GM12878 (cell line): ENCODE data around the gene IL1R2. TPM values are rescaled to one million over a fixed set of nuclear protein-coding genes. Genes with fewer than 3 reads are reported as not detected.

Source experiments
- ATAC-seq: fragments of 200-7000 bp; cut with Tn5 transposase; 3 replicates; pipeline ENCODE4 v1.9.1; 2020; ENCODE audit warnings: mild to moderate bottlenecking, moderate library complexity
- BruUV-seq: library from RNA; stranded (reverse); fragments of 400-500 nt; replicated peaks from 2 replicates; lab custom pipeline; 2021; lab: Mats Ljungman, UMichigan
- CTCF ChIA-PET: fragments of 300-600 bp; sonication (Branson Sonifier 250); formaldehyde crosslinking; extraction: SDS; loops from one replicate; lab custom pipeline; 2021; ENCODE audit warnings: inconsistent platforms; lab: Yijun Ruan, JAX
- POLR2A ChIA-PET: fragments of 350-600 bp; formaldehyde crosslinking; extraction: SDS; loops from one replicate; lab custom pipeline; 2021; ENCODE audit warnings: inconsistent platforms; lab: Charles Lee
- RAD21 ChIA-PET: fragments of 300-600 bp; sonication (Branson Sonifier 250); formaldehyde crosslinking; loops from one replicate; lab custom pipeline; 2023; ENCODE audit warnings: antibody characterized with exemption; ENCODE audit not compliant: unreplicated experiment; lab: Charles Lee
- SMC1A ChIA-PET: fragments of 300-600 bp; sonication (Branson Sonifier 250); formaldehyde crosslinking; loops from one replicate; lab custom pipeline; 2023; ENCODE audit not compliant: unreplicated experiment, uncharacterized antibody; lab: Charles Lee
- DNase-seq: peaks from one replicate; pipeline ENCODE4 v3.0.0-alpha.2; 2011; ENCODE audit warnings: low read depth, low spot score
- FAIRE-seq: peaks from 3 replicates; lab custom pipeline; 2011; peaks lifted over from hg19 to GRCh38; lab: Jason Lieb, UNC
- H2AFZ ChIP-seq: 2 replicates; pipeline ENCODE4 v1.6.0; 2011; ENCODE audit warnings: low read depth, low read length, control low read depth; ENCODE audit not compliant: control insufficient read depth
- H3K27ac ChIP-seq: 2 replicates; pipeline ENCODE4 v1.5.1; 2011; ENCODE audit warnings: control low read depth; ENCODE audit not compliant: control insufficient read depth, insufficient read depth
- H3K27me3 ChIP-seq, 2 experiments: replicated peaks in 1 of 2; 2 replicates each; pipeline versions ENCODE4 v1.6.0 to v1.6.1; 2011; ENCODE audit warnings: low read length in 1 of 2; ENCODE audit not compliant: control insufficient read depth in 2 of 2, insufficient read depth in 2 of 2
- H3K36me3 ChIP-seq, 2 experiments: 2 replicates each; pipeline ENCODE4 v1.5.1; 2011; ENCODE audit warnings: low read length in 1 of 2; ENCODE audit not compliant: control insufficient read depth in 2 of 2, insufficient read depth in 2 of 2
- H3K4me1 ChIP-seq: 2 replicates; pipeline ENCODE4 v1.6.1; 2011; ENCODE audit warnings: mild to moderate bottlenecking, low read length, moderate library complexity, mixed read lengths; ENCODE audit not compliant: control insufficient read depth, insufficient read depth
- H3K4me2 ChIP-seq: 2 replicates; pipeline ENCODE4 v1.6.0; 2011; ENCODE audit warnings: control low read depth; ENCODE audit not compliant: control insufficient read depth, insufficient read depth
- H3K4me3 ChIP-seq: fragments of 200-600 bp; sonication (generic); 2 replicates; pipeline ENCODE4 v1.5.1; 2016
- H3K79me2 ChIP-seq: 2 replicates; pipeline ENCODE4 v1.6.0; 2011; ENCODE audit warnings: low read length; ENCODE audit not compliant: control insufficient read depth, insufficient read depth
- H3K9ac ChIP-seq: 2 replicates; pipeline ENCODE4 v1.8.0; 2011; ENCODE audit warnings: low read length, control low read depth, mixed read lengths; ENCODE audit not compliant: control insufficient read depth, insufficient read depth
- H3K9me3 ChIP-seq: replicated peaks from 3 replicates; pipeline ENCODE4 v1.5.1; 2011; ENCODE audit warnings: mild to moderate bottlenecking, low read length; ENCODE audit not compliant: control insufficient read depth, insufficient read depth
- H4K20me1 ChIP-seq: 2 replicates; pipeline ENCODE4 v1.6.0; 2011; ENCODE audit not compliant: control insufficient read depth, insufficient read depth
- BCL11A ChIP-seq: IDR thresholded peaks from 2 replicates; pipeline ENCODE4 v1.6.1; 2011; ENCODE audit warnings: low read depth, low read length
- CEBPB ChIP-seq, 2 experiments: fragments of 150-350 bp in 1 of 2; IDR thresholded peaks; 2 replicates each; pipeline ENCODE4 v1.6.1; 2012 to 2014; ENCODE audit warnings: low read depth in 2 of 2, low read length in 2 of 2, borderline replicate concordance in 1 of 2, inconsistent platforms in 1 of 2
- CREB1 ChIP-seq: IDR thresholded peaks from 2 replicates; pipeline ENCODE4 v1.6.1; 2012; ENCODE audit warnings: low read depth, mild to moderate bottlenecking, inconsistent platforms
- EP300 ChIP-seq, 2 experiments: fragments of 150-350 bp in 1 of 2; IDR thresholded peaks; 2 replicates each; pipeline ENCODE4 v1.6.1; 2011 to 2012; ENCODE audit warnings: low read depth in 2 of 2, low read length in 2 of 2, borderline replicate concordance in 1 of 2, improper control_type of control experiment in 1 of 2, inconsistent platforms in 1 of 2; ENCODE audit not compliant: control insufficient read depth in 1 of 2
- NFYA ChIP-seq: IDR thresholded peaks from 2 replicates; pipeline ENCODE4 v1.6.1; 2011; ENCODE audit warnings: low read depth, mild to moderate bottlenecking, low read length, improper control_type of control experiment, borderline replicate concordance
- RBBP5 ChIP-seq: fragments of 200-600 bp; sonication (generic); conservative IDR thresholded peaks from 2 replicates; pipeline ENCODE4 v1.6.1; 2016
- SMARCA5 ChIP-seq: fragments of 450-650 bp; IDR thresholded peaks from 2 replicates; pipeline ENCODE4 v1.6.1; 2017; ENCODE audit warnings: mild to moderate bottlenecking
- SREBF1 ChIP-seq: IDR thresholded peaks from 2 replicates; pipeline ENCODE4 v1.6.1; 2012; ENCODE audit warnings: mild to moderate bottlenecking, low read length
- STAT3 ChIP-seq: IDR thresholded peaks from 2 replicates; pipeline ENCODE4 v1.6.1; 2011; ENCODE audit warnings: low read depth, low read length, improper control_type of control experiment
- WGBS: methylation state at CpG from one replicate; pipeline ENCODE4 v1.1.6; 2016; ENCODE audit warnings: low lambda C conversion rate; ENCODE audit not compliant: insufficient replicate concordance, insufficient coverage; ENCODE audit errors: missing lambda C conversion rate; 5-methylcytosine and 5-hydroxymethylcytosine counted together
- in situ Hi-C: fragments of 300-500 bp; cut with MboI; formaldehyde crosslinking; loops from 9 replicates; pipeline ENCODE4 v1.14.3; 2018; ENCODE audit warnings: mixed read lengths
- intact Hi-C: fragments of 100-400 bp; cut with micrococcal nuclease; formaldehyde crosslinking; loops from one replicate; pipeline ENCODE4 v1.14.2; 2022; ENCODE audit not compliant: unreplicated experiment
- polyA plus RNA-seq, 11 experiments: library from polyadenylated mRNA; depleted of rRNA in 4 of 11; unstranded in 6 of 11; stranded (reverse) in 5 of 11; fragments of >200 nt; fragmentation: Nextera tagmentation in 4 of 11; fragmentation: Illumina TruSeq in 1 of 11; extraction: Ambion mirVana in 4 of 11; extraction: Trizol in 1 of 11; gene quantifications; 1 replicate in 1 of 11; 2 replicates in 10 of 11; pipeline versions ENCODE4 v1.2.1 to v1.2.3, GENCODE V29; 2011 to 2016; ENCODE audit warnings: inconsistent platforms in 2 of 11, missing spikeins in 2 of 11, low read depth in 1 of 11
- total RNA-seq, 4 experiments: library from RNA; depleted of rRNA in 3 of 4; stranded (reverse); fragments of >200 nt in 3 of 4; fragmentation: Illumina TruSeq in 1 of 4; extraction: Trizol in 1 of 4; gene quantifications; 2 replicates each; pipeline versions ENCODE4 v1.2.1 to v1.2.3, GENCODE V29; 2013 to 2021
- TF ChIP-seq, protein P1 (sequence below): fragments of 450-650 bp; IDR thresholded peaks from 2 replicates; pipeline ENCODE4 v1.6.1; 2017; ENCODE audit warnings: mild to moderate bottlenecking, moderate library complexity
- TF ChIP-seq, protein P2 (sequence below), 3 experiments: IDR thresholded peaks in 2 of 3; conservative IDR thresholded peaks in 1 of 3; 2 replicates each; pipeline ENCODE4 v1.5.1; 2011; ENCODE audit warnings: low read depth in 3 of 3, low read length in 3 of 3, mild to moderate bottlenecking in 3 of 3, control low read depth in 2 of 3, moderate library complexity in 2 of 3, inconsistent platforms in 1 of 3, mixed read lengths in 1 of 3; ENCODE audit not compliant: control insufficient read depth in 2 of 3, insufficient read depth in 1 of 3; ENCODE audit errors: extremely low read depth in 1 of 3
- TF ChIP-seq, protein P3 (sequence below): IDR thresholded peaks from 2 replicates; pipeline ENCODE4 v1.6.1; 2012; ENCODE audit warnings: low read depth, low read length, improper control_type of control experiment

Gene IL1R2
- total and polyA plus RNA-seq, 10 of the 15 experiments (the other 5 are each of a cell fraction or from before 2014, with no cell fraction given), result 0.44 to 6.4 (median 0.62) TPM

DNA sequence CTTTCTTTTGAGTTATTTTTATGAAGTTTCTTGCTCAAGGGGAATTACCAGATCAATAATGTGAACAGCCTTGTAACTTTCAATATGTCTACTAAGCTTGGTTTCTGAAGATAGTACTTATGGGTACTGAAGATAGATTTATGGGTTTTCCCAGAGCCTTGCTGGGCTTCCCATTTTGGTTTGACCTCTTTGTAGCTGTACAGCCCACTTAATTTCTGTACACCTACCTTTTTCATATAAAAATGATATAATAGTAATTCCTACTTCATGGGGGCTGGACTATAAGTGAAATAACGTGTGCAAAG lies 22.2 kb downstream of the IL1R2 start (continued):
- TF ChIP-seq, protein P1, sequence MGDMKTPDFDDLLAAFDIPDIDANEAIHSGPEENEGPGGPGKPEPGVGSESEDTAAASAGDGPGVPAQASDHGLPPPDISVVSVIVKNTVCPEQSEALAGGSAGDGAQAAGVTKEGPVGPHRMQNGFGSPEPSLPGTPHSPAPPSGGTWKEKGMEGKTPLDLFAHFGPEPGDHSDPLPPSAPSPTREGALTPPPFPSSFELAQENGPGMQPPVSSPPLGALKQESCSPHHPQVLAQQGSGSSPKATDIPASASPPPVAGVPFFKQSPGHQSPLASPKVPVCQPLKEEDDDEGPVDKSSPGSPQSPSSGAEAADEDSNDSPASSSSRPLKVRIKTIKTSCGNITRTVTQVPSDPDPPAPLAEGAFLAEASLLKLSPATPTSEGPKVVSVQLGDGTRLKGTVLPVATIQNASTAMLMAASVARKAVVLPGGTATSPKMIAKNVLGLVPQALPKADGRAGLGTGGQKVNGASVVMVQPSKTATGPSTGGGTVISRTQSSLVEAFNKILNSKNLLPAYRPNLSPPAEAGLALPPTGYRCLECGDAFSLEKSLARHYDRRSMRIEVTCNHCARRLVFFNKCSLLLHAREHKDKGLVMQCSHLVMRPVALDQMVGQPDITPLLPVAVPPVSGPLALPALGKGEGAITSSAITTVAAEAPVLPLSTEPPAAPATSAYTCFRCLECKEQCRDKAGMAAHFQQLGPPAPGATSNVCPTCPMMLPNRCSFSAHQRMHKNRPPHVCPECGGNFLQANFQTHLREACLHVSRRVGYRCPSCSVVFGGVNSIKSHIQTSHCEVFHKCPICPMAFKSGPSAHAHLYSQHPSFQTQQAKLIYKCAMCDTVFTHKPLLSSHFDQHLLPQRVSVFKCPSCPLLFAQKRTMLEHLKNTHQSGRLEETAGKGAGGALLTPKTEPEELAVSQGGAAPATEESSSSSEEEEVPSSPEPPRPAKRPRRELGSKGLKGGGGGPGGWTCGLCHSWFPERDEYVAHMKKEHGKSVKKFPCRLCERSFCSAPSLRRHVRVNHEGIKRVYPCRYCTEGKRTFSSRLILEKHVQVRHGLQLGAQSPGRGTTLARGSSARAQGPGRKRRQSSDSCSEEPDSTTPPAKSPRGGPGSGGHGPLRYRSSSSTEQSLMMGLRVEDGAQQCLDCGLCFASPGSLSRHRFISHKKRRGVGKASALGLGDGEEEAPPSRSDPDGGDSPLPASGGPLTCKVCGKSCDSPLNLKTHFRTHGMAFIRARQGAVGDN, result no peak
- TF ChIP-seq NFYA, result no peak
- no peak for TF ChIP-seq STAT3
- no peak for TF ChIP-seq CREB1
- no peak for TF ChIP-seq SMARCA5

- H3K4me1 ChIP-seq, result peaks cover 3% of the 10 kb centered on the region; the same call in 1 of the 2 replicates
- no peak overlapping the region for H3K4me2 ChIP-seq
- no peak for ATAC-seq
- no peak overlapping the region for H3K4me3 ChIP-seq
- 31% methylated on average over 5 of the region's 5 CpGs for WGBS
- SMC1A ChIA-PET, result interaction anchor here (0.6 to 5.1 kb wide), 7 partner anchors 10 to 240 kb away, joined by 3 to 39 read pairs (median 20); no protein-coding TSS in a partner anchor
- CTCF ChIA-PET, result interaction anchor here (0.8 to 14.8 kb wide), 5 partner anchors 10 to 224 kb away, joined by 3 to 166 read pairs (median 42); no protein-coding TSS in a partner anchor
- no TSS peak for BruUV-seq
- H3K9me3 ChIP-seq, result peaks cover 7% of the 10 kb centered on the region; the same call in 1 of the 3 replicates
- no peak for FAIRE-seq
- intact Hi-C loops, result no loop called here
- no peak for DNase-seq
- H3K79me2 ChIP-seq, result no peaks in the 10 kb centered on the region
- no peak overlapping the region for H3K9ac ChIP-seq
- H3K27me3 ChIP-seq, result no peaks in the 10 kb centered on the region
- POLR2A ChIA-PET, result no interaction called here
- RAD21 ChIA-PET, result interaction anchor here (0.9 to 3.4 kb wide), 5 partner anchors 9 to 225 kb away, joined by 3 to 21 read pairs (median 11); no protein-coding TSS in a partner anchor
- no peaks in the 10 kb centered on the region for H4K20me1 ChIP-seq
- H2AFZ ChIP-seq, result no peak overlapping the region
- H3K36me3 ChIP-seq, result no peaks in the 10 kb centered on the region
- no peak overlapping the region for H3K27ac ChIP-seq
- in situ Hi-C loops, result no loop called here
- TF ChIP-seq EP300 (IDR thresholded peaks at IDR 0.05; ENCODE audit: borderline replicate concordance in 1 of 2, control insufficient read depth in 1 of 2, low read depth in 2 of 2, low read length in 2 of 2) (no peak), CEBPB (IDR thresholded peaks at IDR 0.05; ENCODE audit: borderline replicate concordance in 1 of 2, low read depth in 2 of 2, low read length in 2 of 2) (no peak), SREBF1 (no peak), BCL11A (no peak), RBBP5 (no peak)
- TF ChIP-seq, protein P2, sequence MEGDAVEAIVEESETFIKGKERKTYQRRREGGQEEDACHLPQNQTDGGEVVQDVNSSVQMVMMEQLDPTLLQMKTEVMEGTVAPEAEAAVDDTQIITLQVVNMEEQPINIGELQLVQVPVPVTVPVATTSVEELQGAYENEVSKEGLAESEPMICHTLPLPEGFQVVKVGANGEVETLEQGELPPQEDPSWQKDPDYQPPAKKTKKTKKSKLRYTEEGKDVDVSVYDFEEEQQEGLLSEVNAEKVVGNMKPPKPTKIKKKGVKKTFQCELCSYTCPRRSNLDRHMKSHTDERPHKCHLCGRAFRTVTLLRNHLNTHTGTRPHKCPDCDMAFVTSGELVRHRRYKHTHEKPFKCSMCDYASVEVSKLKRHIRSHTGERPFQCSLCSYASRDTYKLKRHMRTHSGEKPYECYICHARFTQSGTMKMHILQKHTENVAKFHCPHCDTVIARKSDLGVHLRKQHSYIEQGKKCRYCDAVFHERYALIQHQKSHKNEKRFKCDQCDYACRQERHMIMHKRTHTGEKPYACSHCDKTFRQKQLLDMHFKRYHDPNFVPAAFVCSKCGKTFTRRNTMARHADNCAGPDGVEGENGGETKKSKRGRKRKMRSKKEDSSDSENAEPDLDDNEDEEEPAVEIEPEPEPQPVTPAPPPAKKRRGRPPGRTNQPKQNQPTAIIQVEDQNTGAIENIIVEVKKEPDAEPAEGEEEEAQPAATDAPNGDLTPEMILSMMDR (IDR thresholded peaks at IDR 0.05 in 2 of 3, conservative IDR thresholded peaks at IDR 0.05 in 1 of 3; ENCODE audit: control insufficient read depth in 2 of 3, extremely low read depth in 1 of 3, insufficient read depth in 1 of 3, low read depth in 3 of 3, low read length in 3 of 3), result no peak
- TF ChIP-seq, protein P3, sequence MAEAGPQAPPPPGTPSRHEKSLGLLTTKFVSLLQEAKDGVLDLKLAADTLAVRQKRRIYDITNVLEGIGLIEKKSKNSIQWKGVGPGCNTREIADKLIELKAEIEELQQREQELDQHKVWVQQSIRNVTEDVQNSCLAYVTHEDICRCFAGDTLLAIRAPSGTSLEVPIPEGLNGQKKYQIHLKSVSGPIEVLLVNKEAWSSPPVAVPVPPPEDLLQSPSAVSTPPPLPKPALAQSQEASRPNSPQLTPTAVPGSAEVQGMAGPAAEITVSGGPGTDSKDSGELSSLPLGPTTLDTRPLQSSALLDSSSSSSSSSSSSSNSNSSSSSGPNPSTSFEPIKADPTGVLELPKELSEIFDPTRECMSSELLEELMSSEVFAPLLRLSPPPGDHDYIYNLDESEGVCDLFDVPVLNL, result no peak
Observed at GRCh38 chr2:102015399-102015798, 23.6 kb downstream of the IL1R2 start.
